ENCODE measurements around the gene MAP3K1.
A peak's percentile ranks its signal among the peaks of the same experiment; 100 is the strongest.
"Not testable (repeated sequence)": the region's sequence is repeated elsewhere in the genome, so short reads cannot be mapped to it uniquely, and the experiment has no call there.

MAP3K1 gene

DNA sequence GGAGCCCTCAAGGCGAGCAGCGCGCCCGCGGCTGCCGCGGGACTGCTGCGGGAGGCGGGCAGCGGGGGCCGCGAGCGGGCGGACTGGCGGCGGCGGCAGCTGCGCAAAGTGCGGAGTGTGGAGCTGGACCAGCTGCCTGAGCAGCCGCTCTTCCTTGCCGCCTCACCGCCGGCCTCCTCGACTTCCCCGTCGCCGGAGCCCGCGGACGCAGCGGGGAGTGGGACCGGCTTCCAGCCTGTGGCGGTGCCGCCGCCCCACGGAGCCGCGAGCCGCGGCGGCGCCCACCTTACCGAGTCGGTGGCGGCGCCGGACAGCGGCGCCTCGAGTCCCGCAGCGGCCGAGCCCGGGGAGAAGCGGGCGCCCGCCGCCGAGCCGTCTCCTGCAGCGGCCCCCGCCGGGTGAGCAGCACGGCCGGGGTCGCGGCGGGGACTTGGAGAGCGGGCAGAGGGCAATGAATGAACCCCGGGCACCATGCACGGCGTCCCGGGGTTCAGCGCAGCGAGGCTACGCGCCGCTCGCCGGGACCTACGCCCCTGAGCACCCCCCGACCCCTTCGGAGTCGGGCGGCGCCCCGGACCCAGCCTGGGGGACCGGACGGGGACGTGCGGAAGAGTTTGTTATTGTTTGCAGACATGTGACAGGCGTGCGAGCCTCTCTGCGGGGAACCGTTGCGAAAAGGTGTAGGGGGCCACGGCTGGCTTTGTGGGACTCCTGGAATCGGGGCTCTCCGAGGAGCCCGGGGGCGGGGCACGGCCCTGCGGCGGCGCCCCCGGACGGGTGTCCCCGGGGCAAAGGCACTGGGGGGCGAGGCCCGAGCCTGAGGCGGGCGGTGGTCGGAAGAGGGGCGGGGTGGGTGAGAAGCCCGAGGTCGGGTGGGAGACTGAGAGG is 553 bp downstream of the MAP3K1 start:
- peak; percentile 62 for DNase-seq (ENCODE audit: low read depth)
- peak overlapping the region; percentile 86 for H3K4me3 ChIP-seq (ENCODE audit: low read length)
- TF ChIP-seq, protein P1, sequence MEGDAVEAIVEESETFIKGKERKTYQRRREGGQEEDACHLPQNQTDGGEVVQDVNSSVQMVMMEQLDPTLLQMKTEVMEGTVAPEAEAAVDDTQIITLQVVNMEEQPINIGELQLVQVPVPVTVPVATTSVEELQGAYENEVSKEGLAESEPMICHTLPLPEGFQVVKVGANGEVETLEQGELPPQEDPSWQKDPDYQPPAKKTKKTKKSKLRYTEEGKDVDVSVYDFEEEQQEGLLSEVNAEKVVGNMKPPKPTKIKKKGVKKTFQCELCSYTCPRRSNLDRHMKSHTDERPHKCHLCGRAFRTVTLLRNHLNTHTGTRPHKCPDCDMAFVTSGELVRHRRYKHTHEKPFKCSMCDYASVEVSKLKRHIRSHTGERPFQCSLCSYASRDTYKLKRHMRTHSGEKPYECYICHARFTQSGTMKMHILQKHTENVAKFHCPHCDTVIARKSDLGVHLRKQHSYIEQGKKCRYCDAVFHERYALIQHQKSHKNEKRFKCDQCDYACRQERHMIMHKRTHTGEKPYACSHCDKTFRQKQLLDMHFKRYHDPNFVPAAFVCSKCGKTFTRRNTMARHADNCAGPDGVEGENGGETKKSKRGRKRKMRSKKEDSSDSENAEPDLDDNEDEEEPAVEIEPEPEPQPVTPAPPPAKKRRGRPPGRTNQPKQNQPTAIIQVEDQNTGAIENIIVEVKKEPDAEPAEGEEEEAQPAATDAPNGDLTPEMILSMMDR (IDR thresholded peaks at IDR 0.05; ENCODE audit: insufficient read depth, low read depth, low read length, missing control alignments), result no peak

DNA sequence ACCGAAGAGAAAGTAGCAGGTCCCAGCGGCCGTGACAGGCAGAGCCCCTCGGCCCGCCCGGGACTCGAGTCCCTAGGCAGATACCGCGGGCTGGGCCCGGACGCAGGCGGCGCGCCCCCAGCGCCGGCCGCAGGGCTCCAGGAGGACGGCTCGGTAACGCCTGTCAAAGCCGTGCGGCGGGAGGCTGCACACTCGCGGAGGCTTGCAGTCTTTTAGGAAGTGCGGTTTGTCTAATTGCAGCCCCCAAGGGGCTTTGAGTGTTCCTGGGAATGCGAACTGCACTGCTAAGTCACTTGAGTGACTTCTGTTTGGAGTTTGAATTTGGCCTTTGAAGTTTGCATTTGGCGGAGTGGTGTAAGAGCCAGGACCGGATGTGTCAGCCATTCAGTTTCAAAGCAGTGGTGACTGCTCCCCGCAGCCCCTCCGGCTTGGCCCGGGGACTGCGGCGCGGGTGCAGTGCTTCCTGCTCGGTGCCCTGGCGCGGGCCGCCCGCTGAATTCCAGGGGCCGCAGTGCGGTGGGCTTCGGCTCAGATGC is 1.3 kb downstream of the MAP3K1 start:
- peak overlapping the region; percentile 86 for H3K4me3 ChIP-seq (ENCODE audit: low read length)
- TF ChIP-seq, protein P1 (IDR thresholded peaks at IDR 0.05; ENCODE audit: insufficient read depth, low read depth, low read length, missing control alignments), result no peak
- peak; percentile 70 for DNase-seq (ENCODE audit: low read depth)

- DNase-seq (ENCODE audit: low read depth), result no peak
- peak overlapping the region; percentile 86 for H3K4me3 ChIP-seq (ENCODE audit: low read length)
- TF ChIP-seq, protein P1 (IDR thresholded peaks at IDR 0.05; ENCODE audit: insufficient read depth, low read depth, low read length, missing control alignments), result no peak
These were observed 2.1 kb downstream of the MAP3K1 start for GRCh38 chr5:56817263-56818014.

- peak overlapping the region; percentile 13 for H3K4me3 ChIP-seq (ENCODE audit: low read length)
- no peak for DNase-seq (ENCODE audit: low read depth)
- TF ChIP-seq, protein P1 (IDR thresholded peaks at IDR 0.05; ENCODE audit: insufficient read depth, low read depth, low read length, missing control alignments), result peak; percentile 25
These were observed 3.2 kb downstream of the MAP3K1 start for GRCh38 chr5:56818450-56819037.

GRCh38 chr5:56819060-56819881 is 3.9 kb downstream of the MAP3K1 start:
- peak; percentile 54 for DNase-seq (ENCODE audit: low read depth)
- peak overlapping the region; percentile 13 for H3K4me3 ChIP-seq (ENCODE audit: low read length)
- TF ChIP-seq, protein P1 (IDR thresholded peaks at IDR 0.05; ENCODE audit: insufficient read depth, low read depth, low read length, missing control alignments), result no peak

GRCh38 chr5:56821868-56822267 is 6.5 kb downstream of the MAP3K1 start:
- not testable (repeated sequence) for DNase-seq (ENCODE audit: low read depth); H3K4me3 ChIP-seq (ENCODE audit: low read length)
